GM21576 (cell line): ENCODE results near the gene EXOSC6.
"Not testable (repeated sequence)": the region's sequence is repeated elsewhere in the genome, so short reads cannot be mapped to it uniquely, and the experiment has no call there.

Experiments used
- ATAC-seq: cut with Tn5 transposase; IDR thresholded peaks from one replicate; pipeline ENCODE4 v1.9.1; 2021; ENCODE audit warnings: mild to moderate bottlenecking, moderate library complexity; ENCODE audit not compliant: unreplicated experiment

The EXOSC6 gene

GRCh38 chr16:70251629-70252354, at the start of gene EXOSC6:
TSS of gene EXOSC6 (minus strand) at chr16:70251940. CDS start at chr16:70251900, 40 bp downstream.
- peak; percentile 85 for ATAC-seq

DNA sequence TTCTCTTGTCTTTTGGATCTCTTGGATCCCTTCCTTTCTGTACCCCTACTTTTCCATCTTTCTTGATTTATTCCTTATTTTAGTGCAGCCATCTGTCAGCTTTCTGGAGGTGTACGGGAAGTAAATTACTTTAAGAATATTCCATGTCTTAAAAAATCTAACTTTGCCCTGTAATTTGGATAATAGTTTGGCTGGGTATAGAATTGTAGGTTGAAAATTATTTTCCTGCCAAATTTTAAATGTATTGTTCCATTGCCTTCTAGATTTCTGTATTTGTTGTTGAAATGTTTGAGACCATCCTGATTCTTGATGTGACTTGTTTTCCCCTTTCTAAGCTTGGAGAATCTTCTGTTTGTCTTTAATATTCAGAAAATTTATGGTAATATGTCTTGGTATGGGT, 49.4 kb upstream of the EXOSC6 start:
- ATAC-seq, result no peak

GRCh38 chr16:70298988-70299938, 47.5 kb upstream of the EXOSC6 start, which contains the start of gene DDX19B:
TSS of gene DDX19B (plus strand) at chr16:70299186. CDS start at chr16:70299298, 112 bp downstream.
- peak; percentile 86 for ATAC-seq

GRCh38 chr16:70295634-70296033, 43.9 kb upstream of the EXOSC6 start:
- ATAC-seq, result no peak

- ATAC-seq, result no peak
Measured at GRCh38 chr16:70294385-70295025, 42.8 kb upstream of the EXOSC6 start.

DNA sequence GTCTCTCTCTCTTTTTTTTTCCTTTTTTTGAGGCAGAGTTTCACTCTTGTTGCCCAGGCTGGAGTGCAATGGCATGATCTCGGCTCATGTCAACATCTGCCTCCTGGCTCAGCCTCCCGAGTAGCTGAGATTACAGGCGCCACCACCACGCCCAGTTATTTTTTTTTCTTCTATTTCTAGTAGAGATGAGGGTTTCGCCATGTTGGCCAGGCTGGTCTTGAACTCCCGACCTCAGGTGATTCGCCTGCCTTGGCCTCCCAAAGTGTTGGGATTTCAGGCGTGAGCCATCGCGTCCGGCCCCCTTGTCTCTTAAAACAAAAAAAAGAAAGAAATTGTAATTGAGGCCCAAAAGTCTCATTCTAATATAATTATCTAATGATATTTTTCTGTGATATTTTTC, 40.4 kb upstream of the EXOSC6 start:
- not testable (repeated sequence) for ATAC-seq

- ATAC-seq, result no peak
Measured at GRCh38 chr16:70290949-70291519, 39.3 kb upstream of the EXOSC6 start.

- ATAC-seq, result peak; percentile 97
Measured at GRCh38 chr16:70289229-70290094, 37.7 kb upstream of the EXOSC6 start, which contains the start of gene AARS1. TSS of gene AARS1 (minus strand) at chr16:70289506. CDS start at chr16:70282763, 6,743 bp downstream.

DNA sequence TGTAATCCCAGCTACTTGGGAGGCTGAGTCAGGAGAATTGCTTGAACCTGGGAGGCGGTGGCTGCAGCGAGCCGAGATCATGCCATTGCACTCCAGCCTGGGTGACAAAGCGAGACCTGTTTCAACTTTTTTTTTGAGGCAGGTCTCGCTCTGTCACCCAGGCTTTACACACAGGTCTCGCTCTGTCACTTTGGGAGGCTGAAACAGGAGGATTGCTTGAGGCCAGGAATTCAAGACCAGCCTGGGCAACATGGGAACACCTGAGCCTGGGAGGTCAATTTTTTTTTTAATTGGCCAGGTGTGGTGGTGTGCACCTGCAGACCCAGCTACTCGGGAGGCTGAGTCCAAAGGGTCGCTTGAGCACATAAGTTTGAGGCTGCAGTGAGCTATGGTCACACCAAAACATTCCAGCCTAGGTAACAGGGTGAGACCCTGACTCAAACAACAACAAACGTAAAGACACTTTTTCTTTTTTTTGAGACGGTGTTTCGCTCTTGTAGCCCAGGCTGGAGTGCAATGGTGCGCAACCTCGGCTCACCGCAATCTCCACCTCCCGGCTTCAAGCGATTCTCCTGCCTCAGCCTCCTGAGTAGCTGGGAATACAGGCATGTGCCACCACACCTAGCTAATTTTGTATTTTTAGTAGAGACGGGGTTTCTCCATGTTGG, 35.7 kb upstream of the EXOSC6 start:
- ATAC-seq, result not testable (repeated sequence)

DNA sequence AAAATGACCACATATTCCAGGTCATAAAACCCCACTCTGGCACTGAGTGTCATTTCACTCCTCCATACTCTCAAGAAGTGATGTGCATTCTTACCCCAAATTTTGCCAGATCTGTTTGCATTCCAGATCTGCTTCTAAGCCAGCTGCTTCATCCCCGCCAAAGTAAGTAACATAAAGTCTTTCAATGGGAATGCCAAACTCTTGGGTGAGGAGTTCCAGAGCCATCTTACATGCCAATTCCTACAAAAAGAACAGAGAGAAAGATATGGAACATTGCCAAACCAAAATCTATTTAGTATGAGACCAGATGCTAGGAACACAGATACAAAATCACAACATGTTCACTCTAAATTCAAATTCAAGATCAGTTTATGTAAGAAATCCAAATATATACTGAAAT, 24.7 kb upstream of the EXOSC6 start:
- no peak for ATAC-seq

DNA sequence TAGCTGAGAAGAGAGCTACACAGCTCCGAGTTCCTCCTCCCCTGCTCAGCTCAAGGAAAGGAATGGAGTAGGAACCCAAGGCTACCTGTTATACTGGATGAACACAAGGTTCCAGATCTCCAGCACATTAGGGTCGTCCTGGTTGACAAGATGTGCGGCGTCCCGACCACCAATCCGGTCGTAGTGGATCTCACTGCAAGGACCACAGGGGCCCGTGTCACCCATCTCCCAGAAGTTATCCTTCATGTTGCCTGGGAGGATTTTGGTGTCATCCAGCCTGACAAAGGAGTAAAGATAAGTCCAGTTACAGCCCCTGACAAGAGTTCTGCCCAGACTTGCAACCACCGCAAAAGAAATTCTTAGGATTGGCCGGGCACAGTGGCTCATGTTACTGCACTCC, 20.0 kb upstream of the EXOSC6 start:
- no peak for ATAC-seq

GRCh38 chr16:70270176-70270575, 18.4 kb upstream of the EXOSC6 start:
- ATAC-seq, result no peak

- no peak for ATAC-seq
Measured at GRCh38 chr16:70269471-70269870, 17.7 kb upstream of the EXOSC6 start.

GRCh38 chr16:70267922-70268321, 16.2 kb upstream of the EXOSC6 start:
- ATAC-seq, result not testable (repeated sequence)

DNA sequence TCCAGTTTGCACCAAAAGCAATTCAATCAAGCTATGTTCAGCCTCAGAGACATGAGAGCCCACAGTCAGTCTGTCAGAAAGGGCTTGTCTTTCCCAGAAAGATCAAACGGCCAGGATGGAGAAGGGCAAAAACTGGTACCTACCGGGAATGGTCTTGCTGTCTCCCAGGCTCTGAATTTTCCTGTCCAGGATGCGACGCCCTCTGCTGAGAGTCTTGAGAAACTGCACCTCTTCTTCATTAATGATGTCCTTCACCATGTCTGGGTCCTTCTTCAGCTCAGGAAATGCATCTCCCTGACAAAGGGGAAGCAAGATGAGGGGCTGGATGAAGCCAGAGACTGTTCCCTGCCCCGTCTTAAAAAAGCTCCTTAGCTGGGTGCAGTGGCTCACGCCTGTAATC, 15.8 kb upstream of the EXOSC6 start:
- ATAC-seq, result no peak

DNA sequence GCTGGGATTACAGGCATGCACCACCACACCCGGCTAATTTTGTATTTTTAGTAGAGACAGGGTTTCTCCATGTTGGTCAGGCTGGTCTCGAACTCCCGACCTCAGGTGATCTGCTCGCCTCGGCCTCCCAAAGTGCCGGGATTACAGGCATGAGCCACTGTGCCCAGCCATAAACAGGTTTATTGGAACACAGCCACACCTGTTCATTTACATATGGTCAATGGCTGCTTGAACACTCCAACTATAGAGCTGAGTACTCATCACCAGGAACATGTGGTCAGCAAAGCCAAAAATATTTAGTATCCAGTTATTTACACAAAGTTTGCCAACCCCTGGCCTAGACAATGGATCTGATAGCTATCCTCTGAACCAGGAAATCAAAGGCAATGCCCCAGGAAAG, 8.2 kb upstream of the EXOSC6 start:
- ATAC-seq, result not testable (repeated sequence)

DNA sequence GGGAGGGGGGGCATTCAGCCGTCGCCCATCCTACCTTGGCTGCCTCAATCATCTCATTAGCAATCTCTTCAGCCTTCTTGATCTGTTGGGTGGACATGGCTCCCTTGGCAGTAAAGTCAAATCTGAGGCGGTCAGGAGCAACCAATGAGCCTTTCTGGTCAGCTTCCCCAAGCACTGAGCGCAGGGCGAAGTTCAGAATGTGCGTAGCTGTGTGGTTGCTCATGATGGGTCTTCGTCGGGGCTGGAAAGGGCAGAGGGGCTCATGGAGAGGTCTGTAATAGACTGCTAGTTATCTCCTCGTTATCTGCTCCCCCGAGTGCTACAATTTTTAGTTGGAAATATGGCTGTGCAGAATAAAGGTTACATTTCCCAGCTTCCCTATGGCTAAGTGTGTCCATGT, 7.2 kb upstream of the EXOSC6 start:
- no peak for ATAC-seq

DNA sequence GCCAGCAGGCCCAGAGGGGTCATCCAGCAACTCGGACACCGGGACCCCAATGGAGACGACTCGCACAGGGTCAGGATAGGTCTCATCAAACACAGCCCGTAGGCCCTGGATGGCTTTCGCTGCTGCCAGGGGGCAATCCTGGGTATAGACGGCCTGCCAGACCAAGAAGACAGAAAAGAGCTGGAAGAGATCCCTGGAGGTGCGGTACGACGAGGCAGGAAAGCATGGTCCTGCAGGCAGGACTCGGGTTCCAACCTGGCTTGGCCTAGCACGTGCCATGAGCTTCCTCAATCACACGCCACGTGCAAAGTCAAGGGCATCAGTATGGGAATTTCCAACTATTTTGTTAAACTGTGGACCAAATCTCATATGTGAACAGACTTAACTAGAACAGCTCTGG, 6.3 kb upstream of the EXOSC6 start:
- no peak for ATAC-seq

GRCh38 chr16:70257391-70257790, 5.7 kb upstream of the EXOSC6 start:
- no peak for ATAC-seq
